Measurements from ENCODE around the gene OR10A3.
"Not testable (repeated sequence)": the region's sequence is repeated elsewhere in the genome, so short reads cannot be mapped to it uniquely, and the experiment has no call there.

Gene OR10A3, protein sequence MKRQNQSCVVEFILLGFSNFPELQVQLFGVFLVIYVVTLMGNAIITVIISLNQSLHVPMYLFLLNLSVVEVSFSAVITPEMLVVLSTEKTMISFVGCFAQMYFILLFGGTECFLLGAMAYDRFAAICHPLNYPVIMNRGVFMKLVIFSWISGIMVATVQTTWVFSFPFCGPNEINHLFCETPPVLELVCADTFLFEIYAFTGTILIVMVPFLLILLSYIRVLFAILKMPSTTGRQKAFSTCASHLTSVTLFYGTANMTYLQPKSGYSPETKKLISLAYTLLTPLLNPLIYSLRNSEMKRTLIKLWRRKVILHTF

DNA sequence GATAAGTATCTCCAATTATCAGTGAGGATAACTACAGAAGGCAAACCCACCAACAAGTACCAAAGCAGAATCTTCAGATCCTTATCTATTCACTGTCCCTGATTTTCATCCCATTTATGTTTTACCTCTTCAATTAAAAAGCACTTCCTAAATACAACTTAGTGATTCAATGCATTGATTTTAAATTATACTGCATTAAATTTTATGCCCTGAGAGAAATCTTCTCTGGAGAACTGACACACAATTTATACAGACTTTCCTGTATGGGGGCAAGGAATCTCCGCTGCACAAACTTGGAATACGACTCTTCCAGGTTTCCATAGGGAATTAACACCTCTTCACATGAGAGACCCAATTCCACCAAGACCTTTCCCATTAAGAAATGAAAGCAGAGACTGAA lies at the start of gene OR10A3:
Gene OR10A3 (minus strand): TSS at position 101 of the 400 bp plus-strand sequence. CDS start 2,188 bp downstream, outside the sequence.
- no peak for DNase-seq (ENCODE audit: low read depth in 2 of 2)

DNA sequence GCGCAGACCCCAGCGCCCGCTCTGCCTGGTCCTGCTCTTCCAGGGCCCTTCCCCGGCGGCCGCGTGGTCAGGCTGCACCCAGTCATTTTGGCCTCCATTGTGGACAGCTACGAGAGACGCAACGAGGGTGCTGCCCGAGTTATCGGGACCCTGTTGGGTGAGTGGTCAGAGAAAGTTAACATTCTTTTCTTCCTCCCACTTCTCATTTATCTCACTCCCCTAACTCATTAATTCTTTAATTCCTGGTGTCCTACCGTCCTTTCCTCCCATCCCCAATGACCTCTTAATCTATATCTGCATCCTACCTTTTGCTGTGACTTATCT lies 46.0 kb upstream of the OR10A3 start:
- DNase-seq (ENCODE audit: low read depth in 2 of 2): not testable (repeated sequence)

DNA sequence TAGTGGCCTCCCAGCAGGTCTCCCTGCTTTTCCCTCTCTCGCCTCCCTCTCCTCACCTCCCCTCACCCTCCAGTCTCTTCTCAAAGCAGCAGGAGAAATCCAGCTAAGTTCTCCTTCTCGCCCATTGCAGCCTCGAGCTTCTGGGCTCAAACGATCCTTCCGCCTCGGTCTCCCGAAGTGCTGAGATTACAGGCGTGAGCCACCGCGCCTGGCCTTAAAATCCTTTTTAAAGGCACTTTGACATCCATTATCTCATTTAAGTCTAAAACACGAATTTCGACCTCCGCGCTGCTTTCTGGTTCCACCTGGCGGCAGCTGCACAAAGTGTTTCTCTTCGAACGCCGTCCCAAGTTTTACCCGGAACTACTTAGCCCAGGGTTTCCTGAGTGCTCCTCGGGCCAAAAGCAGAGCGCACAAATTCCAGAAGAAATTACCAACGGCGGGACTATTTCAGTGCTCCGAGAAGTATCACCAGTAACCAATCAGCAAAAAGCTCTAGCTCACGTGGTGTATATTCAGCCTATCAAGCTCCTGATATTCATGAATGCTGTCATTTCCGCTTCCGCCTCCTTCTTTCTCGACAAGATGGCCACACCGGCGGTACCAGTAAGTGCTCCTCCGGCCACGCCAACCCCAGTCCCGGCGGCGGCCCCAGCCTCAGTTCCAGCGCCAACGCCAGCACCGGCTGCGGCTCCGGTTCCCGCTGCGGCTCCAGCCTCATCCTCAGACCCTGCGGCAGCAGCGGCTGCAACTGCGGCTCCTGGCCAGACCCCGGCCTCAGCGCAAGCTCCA lies 45.5 kb upstream of the OR10A3 start, which contains the start of gene EIF3F:
Gene EIF3F (plus strand): TSS at position 570 of the 792 bp plus-strand sequence. CDS start 16 bp downstream, at position 586.
- DNase-seq (ENCODE audit: low read depth in 2 of 2): peak; percentile 65 to 87

DNA sequence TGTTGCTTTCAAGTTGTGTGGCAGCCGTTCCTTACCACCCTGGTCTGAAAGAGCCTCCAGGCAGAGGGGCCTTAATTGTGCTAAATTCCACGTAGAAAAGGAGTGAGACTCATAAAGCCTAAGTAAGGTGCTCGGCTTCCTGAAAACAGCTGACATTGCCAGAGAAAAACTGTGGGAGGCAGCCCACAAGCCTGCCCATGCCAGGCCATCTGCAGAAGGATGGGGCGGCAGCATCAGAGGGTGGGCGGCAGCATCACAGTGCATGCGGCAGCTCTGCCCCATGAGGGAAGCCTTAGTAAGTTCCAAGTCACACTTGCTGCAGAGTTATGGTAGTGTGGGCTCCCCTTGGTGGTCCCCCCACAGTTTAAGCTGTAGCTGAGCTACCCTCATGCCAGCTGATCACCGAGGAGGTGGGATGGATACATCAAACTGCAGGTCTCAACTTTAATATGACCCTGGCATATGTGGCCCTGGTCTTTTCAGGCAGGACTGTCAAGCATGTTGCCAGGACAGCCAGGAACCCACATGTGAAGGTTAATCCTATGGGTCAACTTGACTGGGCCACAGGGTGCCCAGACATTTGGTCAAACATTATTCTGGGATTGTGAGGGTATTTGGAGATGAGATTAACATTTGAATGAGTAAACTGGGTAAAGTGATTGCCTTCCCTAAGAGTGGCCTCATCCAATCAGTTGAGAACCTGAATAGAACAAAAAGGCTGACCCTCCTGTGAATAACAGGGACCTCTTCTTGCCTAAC lies 42.5 kb upstream of the OR10A3 start:
- DNase-seq (ENCODE audit: low read depth in 2 of 2): no peak

DNA sequence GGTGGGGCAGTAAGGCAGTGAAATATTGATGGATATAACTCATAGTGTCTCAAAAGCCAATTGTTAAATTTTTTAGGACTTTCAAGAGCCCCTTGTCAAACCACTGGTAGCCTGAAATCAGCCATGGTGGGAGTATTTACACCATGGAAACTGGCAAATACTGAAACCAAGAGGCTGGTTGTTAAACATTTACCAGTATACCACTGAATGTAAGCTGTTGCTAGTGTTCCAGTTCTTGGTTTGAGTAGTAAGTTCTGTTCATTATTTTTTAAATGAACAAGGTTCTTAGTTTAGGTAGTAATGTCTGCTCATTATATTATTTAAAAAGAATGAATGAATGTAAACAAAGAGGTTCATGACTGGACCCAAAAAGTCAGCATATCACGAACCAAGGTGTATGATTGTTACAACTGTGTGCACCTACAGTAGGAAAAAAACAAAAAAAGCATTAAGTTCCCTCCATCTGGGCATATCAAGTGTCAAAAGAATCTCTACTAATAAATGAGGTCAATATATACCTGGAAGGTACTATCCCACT lies 41.1 kb upstream of the OR10A3 start:
- no peak for DNase-seq (ENCODE audit: low read depth in 2 of 2)

DNA sequence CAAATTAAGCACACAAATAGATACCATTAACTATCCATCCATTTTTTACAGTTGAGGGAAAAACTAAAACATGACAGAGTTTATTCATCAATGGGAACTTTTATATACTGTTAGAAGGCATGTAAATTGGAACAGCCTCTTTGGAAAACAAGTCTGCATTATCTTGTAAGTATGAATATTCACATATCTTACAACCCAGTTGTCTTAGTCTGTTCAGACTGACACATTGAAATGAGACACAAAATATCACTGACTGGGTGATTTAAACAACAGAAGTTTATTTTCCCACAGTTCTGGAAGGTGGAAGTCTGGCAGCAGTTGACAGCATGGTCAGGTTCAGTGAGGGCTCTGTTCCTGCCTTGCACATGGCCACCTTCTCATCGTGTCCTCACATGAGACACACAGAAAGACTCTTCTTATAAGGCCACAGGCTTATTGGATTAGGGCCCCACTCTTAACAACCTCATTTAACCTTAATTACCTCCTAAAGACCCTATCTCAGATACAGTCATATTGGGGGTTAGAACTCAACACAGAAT lies 40.2 kb upstream of the OR10A3 start:
- DNase-seq (ENCODE audit: low read depth in 2 of 2): no peak

DNA sequence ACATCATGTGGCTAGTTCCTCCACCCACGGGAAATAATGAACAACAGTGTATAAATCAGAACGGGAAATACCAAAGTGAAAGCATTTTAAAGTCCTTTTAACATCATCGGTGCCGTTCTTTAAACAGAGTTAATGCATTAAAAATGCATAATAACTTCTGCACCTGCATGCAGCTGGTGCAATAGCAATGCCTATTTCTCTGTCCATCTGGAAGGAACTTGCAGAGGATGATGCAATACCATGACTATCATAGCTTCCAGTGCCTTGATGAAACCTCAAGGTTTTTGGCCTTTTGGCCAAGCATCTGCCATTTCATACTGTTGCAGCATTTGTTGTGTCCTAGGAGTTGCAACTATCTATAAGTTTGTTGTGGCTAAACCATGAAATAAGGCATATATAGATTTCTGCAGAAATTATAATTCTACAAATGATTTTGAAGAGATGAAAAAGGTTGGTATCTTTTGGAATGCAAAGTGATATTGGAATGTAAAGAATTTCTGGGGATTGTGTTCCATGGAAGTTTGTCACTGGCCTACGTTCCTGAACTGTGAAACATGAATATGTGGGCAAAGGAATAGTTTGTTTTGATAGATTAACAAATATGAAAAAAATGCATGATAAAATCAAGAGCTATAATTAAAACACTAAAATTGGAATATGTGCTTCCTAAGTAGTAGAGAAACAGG lies 35.9 kb upstream of the OR10A3 start:
- no peak for DNase-seq (ENCODE audit: low read depth in 2 of 2)

DNA sequence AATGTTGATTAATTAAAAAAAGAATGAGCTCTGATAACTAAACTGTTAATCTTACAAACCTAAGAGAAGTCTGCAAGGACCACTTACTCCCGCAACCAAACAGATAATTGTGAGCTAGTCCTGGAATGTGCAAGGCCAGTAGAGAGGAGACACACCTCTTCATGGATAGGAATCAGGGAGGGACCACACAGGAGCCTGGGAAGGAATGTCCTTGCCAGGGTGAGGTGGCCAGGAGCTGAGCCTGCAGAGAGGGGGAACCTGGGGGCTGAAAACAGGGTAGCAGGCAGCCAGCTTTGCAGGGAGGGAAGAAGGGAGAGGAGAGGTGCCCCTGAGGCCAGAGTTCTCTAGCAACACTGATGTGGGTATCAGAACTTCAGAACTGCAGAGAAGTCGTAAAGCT lies 33.2 kb upstream of the OR10A3 start:
- DNase-seq (ENCODE audit: low read depth in 2 of 2): no peak

DNA sequence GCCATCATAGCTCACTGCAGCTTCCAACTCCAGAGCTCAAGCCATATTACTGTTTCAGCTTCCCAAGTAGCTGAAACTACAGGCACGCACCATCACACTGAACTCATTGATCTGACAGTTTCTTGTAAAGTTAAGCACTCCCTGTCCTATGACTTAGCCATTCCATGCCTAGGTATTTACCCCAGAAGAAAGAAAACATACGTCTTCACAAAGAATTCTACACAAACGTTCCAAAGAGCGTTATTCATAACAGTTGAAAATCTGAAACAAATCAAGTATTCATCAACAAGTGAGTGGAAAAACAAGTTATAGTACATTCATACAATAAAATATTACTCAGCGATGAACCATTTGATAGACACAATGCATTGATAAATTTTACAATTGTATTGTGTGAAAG lies 31.5 kb upstream of the OR10A3 start:
- DNase-seq (ENCODE audit: low read depth in 2 of 2): no peak

DNA sequence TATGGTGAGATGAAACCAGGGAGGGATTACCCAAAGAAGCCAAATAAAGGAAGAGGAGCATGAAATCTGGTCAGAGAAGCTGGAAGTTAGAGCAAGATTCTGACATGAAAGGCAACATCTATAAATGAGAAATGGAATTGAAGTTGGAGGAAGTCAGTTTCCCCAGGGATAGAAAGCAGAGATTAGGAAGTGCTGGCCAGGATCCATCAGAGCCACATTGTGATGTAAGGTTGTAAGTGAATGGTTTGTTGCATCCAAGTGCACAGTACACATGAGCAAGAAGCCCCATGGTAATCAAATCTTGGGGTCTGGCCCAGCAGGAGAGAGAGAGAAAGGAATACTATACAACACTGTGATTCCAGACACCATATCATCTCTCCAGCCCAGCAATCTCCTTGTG lies 30.3 kb upstream of the OR10A3 start:
- no peak for DNase-seq (ENCODE audit: low read depth in 2 of 2)

DNA sequence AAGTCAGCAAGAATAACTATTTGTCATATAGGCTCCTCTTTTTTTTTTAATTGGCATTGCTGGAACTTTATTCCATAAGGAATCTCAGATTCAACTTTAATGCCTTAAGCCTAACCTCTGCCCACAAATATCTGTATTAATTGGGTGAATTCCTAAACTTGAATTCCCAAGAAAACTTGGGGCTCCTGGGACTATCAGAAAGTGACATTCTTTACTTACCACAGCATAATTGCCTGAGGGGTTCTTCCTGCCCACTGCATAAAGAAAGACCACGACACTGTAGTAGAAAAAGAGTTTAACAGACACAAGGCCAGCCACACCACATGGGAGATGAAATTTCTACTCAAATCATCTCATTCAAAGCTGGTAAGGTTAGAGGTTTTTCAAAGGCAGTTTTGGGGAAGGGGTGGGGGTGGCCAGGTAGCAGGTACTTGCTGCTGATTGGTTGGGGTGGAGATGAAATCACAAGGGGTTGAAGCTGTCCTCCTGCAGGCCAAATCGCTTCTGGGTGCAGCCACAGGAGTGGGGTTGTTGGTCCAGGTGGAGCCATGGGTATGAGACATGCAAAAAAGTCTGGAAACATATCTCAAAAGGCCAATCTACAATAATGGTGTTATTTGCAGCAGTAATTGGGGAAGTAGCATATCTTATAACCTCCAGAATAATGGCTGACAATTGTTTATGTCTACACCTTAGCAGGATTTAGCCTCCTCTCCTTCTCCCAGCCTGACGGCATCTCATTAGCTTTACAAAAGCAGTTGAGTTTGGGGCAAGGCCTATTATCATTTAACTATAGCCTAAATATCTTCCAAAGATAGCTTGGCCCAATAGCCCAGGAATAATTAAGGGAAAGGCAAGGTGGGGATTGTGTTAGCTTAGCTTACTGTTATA lies 28.5 kb upstream of the OR10A3 start:
- DNase-seq (ENCODE audit: low read depth in 2 of 2): no peak

DNA sequence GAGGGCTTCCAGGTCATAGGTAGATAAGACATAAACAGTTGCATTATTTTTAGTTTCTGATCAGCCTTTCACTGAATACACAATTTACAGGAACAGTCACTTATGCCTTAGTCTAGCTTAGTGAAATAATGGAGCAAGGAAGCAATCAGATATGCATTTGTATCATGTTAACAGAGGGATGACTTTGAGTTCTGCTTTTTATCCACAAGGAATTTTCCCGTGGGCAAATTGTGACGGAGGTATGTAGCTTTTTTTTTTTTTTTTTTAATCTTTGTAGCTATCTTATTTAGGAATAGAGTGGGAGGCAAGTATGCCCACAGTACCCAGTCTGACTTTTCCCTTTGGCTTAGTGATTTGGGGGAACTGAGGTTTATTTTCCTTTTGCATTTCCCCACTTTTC lies 27.2 kb upstream of the OR10A3 start:
- DNase-seq (ENCODE audit: low read depth in 2 of 2): no peak

DNA sequence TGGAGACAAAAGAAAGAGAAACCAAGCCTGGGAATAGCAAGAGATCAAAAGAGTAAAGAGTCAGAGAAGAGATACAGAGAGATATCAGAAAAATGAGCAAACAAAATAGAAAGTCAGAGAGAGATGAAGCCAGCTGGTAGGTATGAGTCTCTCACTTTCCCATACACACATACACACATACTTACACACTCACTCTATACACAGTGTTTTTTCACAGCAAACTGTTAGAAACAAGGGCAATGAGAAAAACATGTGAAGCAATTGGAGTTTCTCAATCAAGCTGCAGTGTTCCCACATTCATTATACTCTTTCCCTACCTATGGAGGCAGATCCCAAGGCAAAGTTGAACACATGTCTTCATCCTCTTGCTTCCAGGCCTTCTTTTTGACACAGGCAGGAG lies 26.3 kb upstream of the OR10A3 start:
- no peak for DNase-seq (ENCODE audit: low read depth in 2 of 2)

DNA sequence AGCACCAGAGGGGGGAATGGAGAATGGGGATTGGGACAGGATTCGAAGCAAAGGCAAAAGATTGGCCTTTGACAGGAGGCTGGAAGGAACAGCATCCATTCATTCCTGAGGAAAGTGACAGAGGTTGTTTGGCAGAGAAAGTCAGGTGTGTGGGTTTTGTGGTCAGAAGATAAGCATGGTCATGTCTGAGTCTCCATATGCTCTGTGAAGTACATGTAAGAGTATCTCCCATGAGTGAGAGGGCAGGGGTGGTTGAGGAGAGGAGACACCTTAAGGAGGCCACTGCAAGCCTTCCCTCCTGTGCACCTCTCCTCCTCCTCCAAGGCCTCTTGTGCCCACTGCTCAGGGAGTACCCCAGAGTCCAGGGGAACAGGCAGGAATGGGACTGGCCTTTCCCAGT lies 25.6 kb upstream of the OR10A3 start:
- DNase-seq (ENCODE audit: low read depth in 2 of 2): no peak

DNA sequence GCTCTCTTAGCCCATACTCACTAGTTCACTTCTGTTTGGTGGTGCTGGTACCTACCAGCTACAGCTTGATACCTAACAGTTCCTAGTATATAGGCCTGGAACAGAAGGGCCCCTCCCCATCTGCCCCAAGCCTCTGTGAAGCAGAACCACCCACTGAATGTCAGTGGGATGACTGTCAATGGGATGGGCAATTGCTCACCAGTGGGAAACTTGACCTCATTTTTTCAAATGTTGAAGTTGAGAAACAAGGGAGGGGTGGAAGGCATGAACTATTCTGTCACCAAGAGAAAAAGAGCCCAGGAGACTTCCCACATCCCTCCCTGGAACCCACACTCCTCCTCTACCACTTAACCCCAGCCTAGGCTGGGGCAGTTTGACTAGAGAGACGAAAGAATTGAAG lies 23.9 kb upstream of the OR10A3 start, which contains the start of gene NLRP10:
Gene NLRP10 (minus strand): TSS at position 62 of the 400 bp plus-strand sequence. CDS start 1,952 bp downstream, outside the sequence.
- DNase-seq (ENCODE audit: low read depth in 2 of 2): no peak

DNA sequence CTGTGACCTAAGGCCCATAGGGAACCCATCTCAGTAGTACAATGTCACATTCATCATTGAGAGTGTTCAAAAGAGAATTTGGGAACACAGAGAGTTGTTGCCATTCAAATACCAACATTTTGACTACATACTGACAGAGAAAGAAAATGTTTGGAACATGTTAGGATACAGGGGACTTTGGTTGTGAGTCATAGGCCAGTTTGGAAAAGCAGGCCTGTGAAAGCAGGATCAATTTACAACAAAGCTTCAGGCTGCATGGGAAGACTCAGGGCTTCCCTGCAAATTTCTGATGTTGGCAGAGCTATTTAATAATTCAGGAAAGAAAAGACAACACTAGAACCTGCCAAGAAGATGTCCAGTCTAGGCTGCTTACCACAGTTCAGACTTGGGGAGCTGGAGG lies 23.4 kb upstream of the OR10A3 start:
- DNase-seq (ENCODE audit: low read depth in 2 of 2): no peak

DNA sequence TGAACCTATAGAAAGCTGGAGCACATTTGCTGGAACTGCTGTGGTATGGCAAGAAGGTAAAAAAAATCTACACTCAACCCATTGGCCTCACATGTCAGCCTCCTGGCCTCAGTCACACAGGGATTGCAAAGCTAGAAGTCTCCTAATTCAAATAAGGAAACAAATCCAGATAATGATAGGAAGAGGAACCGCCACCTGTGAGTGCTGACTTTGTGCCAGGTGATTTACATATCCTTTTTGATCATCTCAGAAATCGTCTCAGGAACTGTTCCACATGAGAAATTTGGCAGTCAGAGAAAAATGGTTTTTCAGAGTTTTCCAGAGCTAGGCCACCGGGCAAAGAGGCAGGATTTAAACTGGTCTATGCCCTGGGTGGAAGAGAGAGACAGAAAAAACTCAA lies 22.8 kb upstream of the OR10A3 start:
- DNase-seq (ENCODE audit: low read depth in 2 of 2): no peak

DNA sequence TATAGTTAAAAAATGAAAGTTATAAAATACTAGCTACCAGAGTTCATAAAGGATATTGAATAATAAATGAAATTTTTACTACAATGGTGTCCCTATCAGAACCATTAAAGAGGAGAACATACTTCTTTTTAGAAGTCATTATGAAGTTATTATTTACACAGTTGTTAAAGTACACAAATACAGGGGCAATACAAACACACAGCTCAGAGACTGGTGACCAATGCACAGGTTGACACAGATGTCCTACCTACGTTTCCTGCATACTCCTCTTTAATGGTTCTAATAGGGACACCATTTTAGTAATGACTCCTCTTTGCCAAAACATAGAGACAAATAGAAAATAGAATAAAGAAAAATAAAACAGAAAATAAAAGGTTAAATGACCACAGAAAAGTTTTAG lies 13.7 kb upstream of the OR10A3 start:
- DNase-seq (ENCODE audit: low read depth in 2 of 2): no peak

DNA sequence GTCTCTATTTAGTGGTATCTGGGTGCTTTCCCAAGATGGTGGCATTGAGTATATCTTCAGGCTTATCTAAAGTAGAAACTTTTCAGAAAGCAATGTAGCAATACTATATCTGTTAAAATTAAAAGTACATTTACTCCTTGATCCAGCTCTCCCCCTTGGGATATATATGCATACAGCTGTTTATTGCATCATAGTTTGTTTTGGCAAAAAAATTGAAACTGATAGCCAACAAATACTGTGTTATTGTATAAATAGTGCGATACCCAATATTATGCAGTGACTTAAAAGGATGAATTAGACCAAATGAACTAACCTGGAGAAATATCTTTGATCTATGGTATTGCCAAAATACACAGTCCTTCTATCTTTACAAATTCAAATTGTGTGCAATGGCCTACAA lies 8.4 kb upstream of the OR10A3 start:
- DNase-seq (ENCODE audit: low read depth in 2 of 2): no peak

DNA sequence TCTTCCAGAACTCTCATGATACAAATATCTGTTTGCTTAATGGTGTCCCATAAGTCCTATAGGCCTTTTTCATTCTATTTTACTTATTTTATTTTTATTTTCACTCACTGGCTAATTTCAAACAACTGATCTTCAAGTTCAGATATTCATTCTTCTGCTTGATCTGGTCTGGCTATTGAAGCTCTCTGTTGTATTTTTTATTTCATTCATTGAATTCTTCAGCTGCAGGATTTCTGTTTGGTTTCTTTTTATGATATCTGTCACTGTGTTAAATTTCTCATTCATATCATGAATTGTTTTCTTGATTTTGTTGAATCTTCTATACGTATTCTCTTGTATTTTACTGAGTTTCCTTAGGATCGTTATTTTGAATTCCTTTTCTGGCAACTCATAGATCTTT lies 2.6 kb upstream of the OR10A3 start:
- no peak for DNase-seq (ENCODE audit: low read depth in 2 of 2)

Measured in stimulated activated CD4-positive, alpha-beta T cell treated with anti-CD3 and anti-CD28 coated beads, Interleukin-1b, Interleukin-23, amount 100 ng/mL, for 4 hours (primary cell).